Measurements from ENCODE around the gene GLIS2.

- TF ChIP-seq POLR2A (IDR thresholded peaks at IDR 0.05), result no peak
- TF ChIP-seq CTCF (IDR thresholded peaks at IDR 0.05), result no peak
These were observed 29.3 kb downstream of the GLIS2 start for GRCh38 chr16:4344983-4345835.

All from testis (tissue), 2 donors.